ENCODE data around the gene KISS1.

DNA sequence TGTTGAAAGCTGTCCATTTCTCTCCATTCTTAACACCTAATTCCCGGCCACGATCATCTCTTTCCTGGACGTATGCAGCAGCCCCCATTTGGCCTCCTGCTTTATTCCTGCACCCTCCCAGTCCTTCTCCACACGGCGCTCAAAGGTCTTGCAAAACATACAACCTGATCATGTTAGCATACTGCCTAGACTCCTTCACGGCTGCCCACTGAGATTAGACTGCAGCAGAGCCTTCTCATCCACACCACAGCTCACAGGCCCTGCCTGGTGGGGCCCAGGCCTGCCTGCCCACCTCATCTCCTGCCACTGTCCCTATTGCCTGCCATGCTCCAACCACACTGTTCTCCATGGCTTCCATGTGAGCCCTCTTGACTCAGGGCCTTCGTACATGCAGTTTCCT, 14.8 kb upstream of the KISS1 start:
- TF ChIP-seq, protein P1, sequence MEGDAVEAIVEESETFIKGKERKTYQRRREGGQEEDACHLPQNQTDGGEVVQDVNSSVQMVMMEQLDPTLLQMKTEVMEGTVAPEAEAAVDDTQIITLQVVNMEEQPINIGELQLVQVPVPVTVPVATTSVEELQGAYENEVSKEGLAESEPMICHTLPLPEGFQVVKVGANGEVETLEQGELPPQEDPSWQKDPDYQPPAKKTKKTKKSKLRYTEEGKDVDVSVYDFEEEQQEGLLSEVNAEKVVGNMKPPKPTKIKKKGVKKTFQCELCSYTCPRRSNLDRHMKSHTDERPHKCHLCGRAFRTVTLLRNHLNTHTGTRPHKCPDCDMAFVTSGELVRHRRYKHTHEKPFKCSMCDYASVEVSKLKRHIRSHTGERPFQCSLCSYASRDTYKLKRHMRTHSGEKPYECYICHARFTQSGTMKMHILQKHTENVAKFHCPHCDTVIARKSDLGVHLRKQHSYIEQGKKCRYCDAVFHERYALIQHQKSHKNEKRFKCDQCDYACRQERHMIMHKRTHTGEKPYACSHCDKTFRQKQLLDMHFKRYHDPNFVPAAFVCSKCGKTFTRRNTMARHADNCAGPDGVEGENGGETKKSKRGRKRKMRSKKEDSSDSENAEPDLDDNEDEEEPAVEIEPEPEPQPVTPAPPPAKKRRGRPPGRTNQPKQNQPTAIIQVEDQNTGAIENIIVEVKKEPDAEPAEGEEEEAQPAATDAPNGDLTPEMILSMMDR (IDR thresholded peaks at IDR 0.05) = no peak
- no peak for TF ChIP-seq POLR2A (IDR thresholded peaks at IDR 0.05)

Data from right lobe of liver (tissue), 4 donors.